ENCODE data around the gene OSBPL5. TPM values are rescaled to one million over a fixed set of nuclear protein-coding genes. Genes with fewer than 3 reads are reported as not detected.

The OSBPL5 gene
- total RNA-seq, 1 experiment from 2014 or later = 4.1 TPM

- no peak for DNase-seq (ENCODE audit: low read depth)
These were observed 32.9 kb upstream of the OSBPL5 start for GRCh38 chr11:3197878-3198528.

DNA sequence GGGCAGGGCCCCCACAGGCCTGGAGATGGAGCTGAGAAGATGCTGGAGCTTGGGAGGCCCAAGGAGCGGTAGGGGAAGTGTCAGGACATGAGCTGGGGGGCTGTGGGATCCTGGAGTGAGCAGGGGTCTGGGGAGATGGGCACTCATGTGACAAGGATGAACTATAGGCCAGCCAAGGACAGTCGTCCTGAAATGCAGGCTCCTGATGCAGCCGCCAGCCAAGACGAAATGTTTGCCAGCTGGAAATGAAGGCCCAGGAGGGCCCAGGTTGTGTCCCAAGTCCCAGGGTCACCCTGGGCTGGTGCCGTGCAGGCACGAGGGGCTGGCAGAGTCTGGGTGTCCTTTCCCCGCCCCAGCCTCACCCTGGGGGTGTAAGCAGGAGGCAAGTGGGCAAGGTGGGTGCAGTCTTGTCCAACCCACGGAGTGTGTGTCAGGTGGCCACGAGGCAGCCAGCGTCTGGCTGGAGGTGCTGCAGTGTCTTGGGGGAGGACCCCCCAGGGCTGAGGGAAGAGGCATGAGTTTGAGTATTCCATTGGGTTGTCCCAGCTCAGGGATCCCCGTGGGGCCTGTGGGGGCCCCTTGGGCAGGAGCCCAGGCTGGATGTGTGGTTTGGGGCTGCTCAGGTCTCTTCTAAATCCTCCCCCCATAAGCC, 32.1 kb upstream of the OSBPL5 start:
- no peak for DNase-seq (ENCODE audit: low read depth)

DNA sequence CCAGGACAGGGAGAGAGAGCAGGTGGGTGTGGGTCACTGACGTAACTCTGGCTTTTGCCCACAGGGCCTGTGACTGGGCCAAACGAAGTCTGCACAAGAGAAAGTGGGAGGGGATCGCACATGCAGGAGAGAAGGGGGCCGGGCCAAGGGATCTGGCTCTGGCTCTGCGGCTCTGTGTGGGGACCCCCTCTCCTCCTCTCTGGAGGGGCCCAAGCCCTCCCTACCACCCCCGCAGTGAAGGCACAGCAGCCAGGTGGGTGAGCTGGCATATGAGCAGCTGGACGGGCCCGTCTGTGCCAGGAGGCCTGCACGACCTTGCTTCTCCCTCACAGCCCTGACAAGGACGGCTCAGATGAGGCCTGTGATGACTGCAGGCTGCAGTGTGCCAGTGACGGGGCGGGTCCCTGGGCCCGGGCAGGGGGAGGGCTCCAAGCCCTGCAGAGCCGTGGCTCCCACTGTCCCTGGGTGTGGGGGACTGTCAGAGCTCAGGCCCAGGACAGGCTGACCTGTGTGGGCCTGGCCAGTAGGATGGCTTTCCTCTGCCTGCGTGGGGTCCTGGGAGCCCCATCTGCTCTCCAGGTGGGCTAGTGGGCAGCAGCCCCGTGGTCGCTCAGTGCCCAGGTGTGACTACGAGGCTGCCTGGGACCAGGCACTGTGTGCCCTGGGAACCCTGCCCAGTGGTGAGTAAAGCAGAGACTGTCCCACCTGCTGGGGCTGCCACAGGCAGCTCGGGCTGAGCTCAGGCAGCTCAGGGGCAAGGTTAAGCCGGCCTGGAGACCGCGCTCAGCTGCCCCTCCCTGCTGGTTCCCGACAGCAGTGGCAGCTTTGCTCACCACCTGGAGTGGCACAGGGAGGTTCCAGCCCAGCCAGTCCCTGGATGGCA, 31.3 kb upstream of the OSBPL5 start:
- no peak for DNase-seq (ENCODE audit: low read depth)

DNA sequence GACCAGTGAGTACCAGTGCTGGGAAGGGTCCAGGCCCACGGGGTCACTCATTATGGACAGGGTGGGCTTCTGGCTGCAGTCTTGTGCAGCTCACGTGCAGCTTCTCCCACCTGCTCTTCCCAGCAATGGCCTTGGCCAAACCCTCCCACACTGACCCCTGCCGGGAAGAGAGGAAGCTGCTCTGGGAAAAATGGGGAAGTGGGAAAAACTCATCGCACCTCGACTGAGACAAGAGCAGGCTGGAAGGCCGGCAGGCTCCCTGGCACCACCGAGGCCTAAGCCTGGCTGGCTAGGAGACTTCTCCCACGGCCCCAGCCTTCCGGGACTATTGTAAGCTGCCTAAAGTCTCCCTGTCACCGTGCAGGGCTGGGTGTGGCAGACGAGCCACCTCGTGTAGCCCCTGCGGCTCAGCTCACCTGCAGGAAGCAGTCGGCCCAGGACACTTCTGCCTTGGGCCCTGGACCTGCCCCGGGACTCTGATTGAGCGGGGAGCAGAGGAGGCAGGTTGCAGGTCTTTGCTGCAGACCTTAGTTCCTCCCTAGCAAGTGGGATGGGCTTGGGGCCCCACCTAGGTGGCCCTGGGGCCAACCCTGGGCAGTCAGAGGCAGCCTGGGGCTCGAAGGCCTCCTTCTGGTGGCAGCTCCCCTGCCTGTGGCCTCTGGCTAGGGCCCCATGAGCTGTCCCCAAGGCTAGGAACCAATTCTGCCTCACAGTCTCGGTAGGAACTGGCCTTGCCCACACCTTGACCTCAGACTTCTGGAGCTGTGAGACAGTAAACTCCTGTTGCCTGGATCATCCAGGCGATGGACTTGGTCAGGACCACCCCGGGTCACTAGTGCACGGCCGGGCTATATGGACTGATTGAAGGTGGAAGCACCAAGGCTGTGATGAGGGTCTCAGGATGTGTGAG, 30.4 kb upstream of the OSBPL5 start:
- DNase-seq (ENCODE audit: low read depth) = no peak

GRCh38 chr11:3194016-3194816, 29.1 kb upstream of the OSBPL5 start:
- no peak for DNase-seq (ENCODE audit: low read depth)

DNA sequence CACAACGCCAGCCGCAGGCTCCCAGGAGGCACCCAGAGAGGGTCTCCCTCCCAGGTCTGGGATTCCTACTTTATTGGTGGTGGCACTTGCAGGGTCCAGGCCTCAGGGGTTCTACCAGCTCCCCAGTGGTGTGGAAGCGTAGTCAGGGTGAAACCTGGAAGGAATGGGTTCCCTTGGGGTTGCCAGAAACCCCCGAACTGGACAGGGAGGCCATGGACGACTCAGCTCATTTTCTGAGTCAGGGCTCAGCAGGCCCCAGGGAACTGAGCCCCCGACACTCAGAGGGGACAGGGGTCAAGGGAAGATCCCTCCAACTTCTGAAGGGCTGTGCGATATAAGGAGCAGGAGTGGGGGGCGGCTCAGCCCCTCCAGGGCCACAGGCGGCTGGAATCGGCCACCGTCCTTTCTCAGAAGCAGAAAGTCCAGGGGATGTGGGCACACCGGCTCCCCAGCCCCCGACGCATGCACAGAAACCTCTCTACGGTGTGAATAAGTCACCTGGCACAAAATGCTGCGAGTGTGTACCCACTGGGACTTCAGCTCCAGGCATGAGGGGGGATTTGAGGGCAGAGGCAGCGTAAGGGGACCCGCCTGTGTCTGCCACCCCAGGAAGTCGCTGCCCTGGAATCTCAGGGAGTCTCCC, 28.4 kb upstream of the OSBPL5 start:
- DNase-seq (ENCODE audit: low read depth) = no peak

DNA sequence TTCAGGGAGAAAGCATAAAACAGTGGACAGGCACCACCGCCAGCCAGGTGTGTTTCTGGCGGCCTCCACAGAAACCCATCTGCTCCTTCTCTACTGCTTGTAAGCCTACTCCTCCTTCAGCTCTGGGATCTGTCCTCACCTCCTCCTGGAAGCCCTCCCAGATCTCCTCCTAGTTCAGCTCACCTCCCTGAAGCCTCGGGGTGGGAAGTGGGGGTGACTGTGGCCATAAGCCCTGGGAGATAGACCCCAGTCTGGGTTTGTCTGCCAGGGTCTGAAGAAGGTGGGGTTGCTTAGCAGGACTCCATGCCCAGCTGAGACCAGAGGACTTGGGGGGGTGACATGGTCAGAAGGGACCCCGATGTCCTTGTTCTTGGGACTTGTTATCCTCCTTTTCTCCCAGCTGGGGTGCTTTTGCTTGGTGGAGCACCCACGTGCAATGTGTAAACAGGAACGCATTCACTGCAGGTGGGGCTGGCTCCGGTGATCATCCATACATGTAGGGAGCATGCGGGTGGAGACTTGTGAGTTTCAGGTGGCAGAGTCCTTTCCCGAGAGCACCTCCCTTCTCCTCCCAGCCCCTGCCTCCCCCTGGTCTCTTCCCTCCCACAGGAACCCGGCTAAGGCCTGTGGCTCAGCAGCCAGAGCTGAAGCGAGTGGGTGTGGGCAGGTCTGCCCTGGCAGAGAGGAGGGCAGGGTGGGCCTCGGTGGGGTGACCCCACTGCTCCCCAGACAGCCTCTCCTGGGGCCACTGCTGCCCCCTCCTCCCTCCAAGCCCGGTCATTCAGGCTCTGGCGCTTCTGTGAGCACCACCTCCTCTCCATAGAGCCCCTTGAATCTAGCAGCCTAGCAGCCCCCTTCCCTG, 27.6 kb upstream of the OSBPL5 start:
- no peak for DNase-seq (ENCODE audit: low read depth)

DNA sequence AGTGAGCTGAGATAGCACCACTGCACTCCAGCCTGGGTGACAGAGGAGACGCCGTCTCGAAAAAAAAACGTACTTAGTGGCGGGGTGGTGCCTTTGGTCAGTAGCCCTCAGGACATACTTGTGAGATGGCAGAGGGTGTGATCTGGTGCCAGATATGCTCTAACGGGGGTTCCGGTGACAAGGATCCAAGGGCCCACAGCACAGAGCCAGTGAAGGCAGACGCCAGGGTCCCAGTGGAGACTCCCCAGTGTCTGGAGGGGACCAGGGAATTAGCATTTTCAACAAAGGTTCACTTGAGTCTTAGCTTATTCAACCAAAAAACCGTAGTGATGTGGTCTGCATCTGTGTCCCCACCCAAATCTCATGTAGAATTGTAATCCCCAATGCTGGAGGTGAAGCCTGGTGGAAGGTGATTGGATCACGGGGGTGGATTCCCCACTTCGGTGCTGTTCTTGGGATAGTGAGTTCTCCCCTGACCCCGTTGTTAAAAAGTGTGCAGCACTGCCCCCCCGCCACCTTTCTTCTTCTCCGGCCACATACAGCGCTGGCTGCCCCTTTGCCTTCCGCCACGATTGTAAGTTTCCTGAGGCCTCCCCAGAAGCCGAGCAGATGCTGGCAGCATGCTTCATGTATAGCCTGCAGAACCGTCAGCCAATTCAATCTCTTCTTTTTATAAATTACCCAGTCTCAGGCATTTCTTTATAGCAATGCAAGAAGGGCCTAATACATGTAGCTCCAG, 26.6 kb upstream of the OSBPL5 start:
- no peak for DNase-seq (ENCODE audit: low read depth)

DNA sequence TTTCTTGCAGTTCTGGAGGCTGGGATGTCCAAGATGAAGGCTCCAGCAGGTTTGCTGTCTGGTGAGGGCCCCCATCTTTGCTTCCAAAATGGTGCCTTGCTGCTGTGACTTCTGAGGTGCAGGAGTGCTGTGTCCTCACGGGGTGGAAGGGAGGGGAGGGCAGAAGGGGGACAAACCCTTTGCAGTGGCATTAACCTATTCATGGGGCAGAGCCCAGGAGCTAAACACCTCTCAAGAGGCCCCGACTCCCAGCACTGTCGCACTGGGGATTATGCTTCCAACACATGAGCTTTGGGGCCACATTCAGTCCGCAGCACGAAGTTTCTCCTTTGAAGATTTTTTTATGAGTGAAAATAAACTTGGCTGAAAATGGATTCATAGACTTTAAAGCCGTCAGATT, 25.5 kb upstream of the OSBPL5 start:
- no peak for DNase-seq (ENCODE audit: low read depth)

DNA sequence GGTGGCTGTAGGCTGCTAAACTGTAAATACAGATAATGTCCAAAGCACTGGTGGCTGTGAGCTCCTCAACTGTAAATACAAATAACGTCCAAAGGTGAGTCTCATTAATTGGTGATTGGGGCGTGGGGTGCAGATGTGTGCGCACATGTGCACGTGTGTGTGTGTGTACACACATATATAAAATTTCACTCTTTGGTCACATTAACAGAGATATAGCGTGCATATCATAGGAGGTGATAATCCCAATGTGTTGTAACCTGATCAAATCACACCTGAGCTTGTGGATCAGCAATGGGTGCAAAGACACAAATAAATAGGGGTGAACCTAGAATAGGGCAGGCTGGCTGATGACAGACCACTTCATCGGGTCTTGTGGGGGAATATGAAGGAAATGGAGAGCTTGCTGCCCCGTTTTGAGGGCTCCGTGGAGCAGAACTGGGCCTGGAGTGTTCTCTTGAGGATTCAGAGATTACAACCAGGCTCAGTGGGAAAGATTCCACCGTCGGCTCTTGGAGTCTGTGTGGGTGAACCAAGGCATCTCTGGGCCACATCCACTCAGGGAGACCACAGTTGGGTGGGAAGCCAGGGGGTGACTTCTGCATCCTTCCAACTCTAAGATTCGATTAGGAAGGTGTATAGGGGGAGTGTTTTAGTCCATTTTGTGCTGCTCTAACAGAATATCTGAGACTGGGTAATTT, 24.9 kb upstream of the OSBPL5 start:
- DNase-seq (ENCODE audit: low read depth) = no peak

- DNase-seq (ENCODE audit: low read depth) = no peak
These were observed 24.2 kb upstream of the OSBPL5 start for GRCh38 chr11:3189196-3189843.

DNA sequence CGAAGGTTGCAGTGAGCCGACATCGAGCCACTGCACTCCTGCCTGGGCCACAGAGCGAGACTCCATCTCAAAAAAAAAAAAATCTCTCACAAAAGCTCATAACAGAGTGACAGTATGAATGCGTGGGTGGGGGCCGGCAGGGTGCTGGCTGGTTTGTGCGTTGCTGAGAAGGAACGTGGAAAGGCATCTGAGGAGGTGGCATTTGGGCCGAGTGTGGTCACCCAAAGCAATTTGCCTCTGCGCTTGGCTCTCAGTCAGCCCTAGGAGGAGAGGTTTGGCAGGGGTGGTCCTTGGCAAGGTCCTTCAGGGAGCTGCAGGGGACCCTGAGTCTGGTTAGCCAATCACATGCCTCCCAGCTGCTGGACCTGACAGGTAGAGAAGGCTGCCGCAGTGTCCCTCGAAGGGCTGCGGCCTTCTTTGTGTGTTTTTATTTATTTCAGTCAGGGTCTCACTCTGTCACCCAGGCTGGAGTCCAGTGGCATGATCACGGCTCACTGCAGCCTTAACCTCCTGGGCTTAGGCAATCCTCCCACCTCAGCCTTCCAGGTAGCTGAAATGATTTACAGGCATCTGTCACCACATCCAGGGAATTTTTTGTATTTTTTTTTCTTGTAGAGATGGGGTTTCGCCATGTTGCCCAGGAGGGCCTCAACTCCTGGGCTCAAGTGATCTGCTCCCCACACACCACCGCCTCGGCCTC, 23.5 kb upstream of the OSBPL5 start:
- DNase-seq (ENCODE audit: low read depth) = no peak

GRCh38 chr11:3186166-3186953, 21.2 kb upstream of the OSBPL5 start:
- no peak for DNase-seq (ENCODE audit: low read depth)

DNA sequence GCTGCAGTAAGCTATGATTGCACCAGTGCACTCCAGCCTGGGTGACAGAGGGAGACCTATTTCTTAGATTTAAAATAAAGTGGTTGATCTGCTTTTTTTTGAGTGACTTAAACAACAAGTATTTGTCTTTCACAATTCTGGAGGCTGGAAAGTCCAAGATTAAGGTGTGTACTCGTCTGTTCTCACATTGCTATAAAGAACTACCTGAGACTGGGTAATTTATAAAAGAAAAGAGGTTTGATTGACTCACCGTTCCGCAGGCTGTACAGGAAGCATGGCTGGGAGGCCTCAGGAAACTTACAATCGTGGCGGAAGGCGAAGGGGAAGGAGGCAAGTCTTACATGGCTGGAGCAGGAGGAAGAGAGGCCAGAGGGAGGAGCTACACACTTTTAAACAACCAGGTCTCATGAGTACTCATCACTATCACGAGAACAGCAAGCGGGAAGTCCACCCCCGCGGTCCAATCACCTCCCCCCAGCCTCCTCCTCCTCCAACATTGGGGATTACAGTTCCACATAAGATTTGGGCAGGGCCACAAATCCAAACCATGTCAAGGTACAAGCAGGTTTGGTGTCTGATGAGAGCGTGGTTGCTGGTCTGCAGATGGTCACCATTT, 19.7 kb upstream of the OSBPL5 start:
- no peak for DNase-seq (ENCODE audit: low read depth)

- DNase-seq (ENCODE audit: low read depth) = no peak
These were observed 18.4 kb upstream of the OSBPL5 start for GRCh38 chr11:3183523-3183922.

DNA sequence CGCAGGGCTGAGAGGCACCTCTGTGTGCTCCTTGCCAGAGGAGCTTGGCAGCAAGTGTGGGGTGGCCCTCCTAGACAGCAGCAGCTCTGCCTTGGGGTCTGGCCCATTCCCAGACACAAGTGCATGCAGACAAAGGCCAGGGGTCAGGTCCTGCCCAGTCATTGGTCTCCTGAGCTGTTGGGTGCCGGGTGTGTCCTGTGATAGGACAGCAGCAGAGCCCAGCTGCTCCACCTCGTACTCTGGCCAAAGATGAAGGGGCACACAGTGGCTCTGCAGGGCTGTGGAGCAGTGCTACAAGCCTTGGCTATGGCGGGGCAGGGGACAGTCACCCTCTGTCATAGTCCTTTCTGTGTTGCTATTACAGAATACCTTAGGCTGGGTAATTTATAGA, 17.3 kb upstream of the OSBPL5 start:
- DNase-seq (ENCODE audit: low read depth) = no peak

All from Daoy (cell line).